DND-41 (cell line): Measurements from ENCODE around the gene TOX2.

Source experiments
- ATAC-seq: fragments of 200-7000 bp; cut with Tn5 transposase; 3 replicates; pipeline ENCODE4 v1.9.1; 2021; ENCODE audit warnings: low read depth; ENCODE audit not compliant: insufficient read depth
- DNase-seq: peaks from one replicate; pipeline ENCODE4 v3.0.0-alpha.2; 2020
- H2AFZ ChIP-seq: 2 replicates; pipeline ENCODE4 v1.6.0; 2012; ENCODE audit warnings: low read depth, low read length
- H3K27ac ChIP-seq: 2 replicates; pipeline ENCODE4 v1.5.1; 2012; ENCODE audit warnings: low read length, inconsistent platforms
- H3K27me3 ChIP-seq: fragments of 200-600 bp; sonication (generic); 2 replicates; pipeline ENCODE4 v1.6.0; 2012; ENCODE audit warnings: low read length, mild to moderate bottlenecking, inconsistent platforms; ENCODE audit not compliant: insufficient read depth, poor library complexity
- H3K36me3 ChIP-seq: 2 replicates; pipeline ENCODE4 v1.5.1; 2012; ENCODE audit warnings: low read length, inconsistent platforms; ENCODE audit not compliant: insufficient read depth
- H3K4me1 ChIP-seq: 2 replicates; pipeline ENCODE4 v1.5.1; 2012; ENCODE audit warnings: mild to moderate bottlenecking, low read length; ENCODE audit not compliant: insufficient read depth
- H3K4me2 ChIP-seq: 2 replicates; pipeline ENCODE4 v1.6.0; 2012; ENCODE audit warnings: mild to moderate bottlenecking, moderate library complexity, low read length, inconsistent platforms; ENCODE audit not compliant: insufficient read depth
- H3K4me3 ChIP-seq, 2 experiments: fragments of 200-600 bp in 1 of 2; shearing (Covaris generic) in 1 of 2; 2 replicates each; pipeline ENCODE4 v1.5.1; 2012 to 2016; ENCODE audit warnings: inconsistent platforms in 2 of 2, low read length in 2 of 2, mild to moderate bottlenecking in 2 of 2, low read depth in 1 of 2, moderate library complexity in 1 of 2
- H3K79me2 ChIP-seq: 2 replicates; pipeline ENCODE4 v1.6.0; 2012; ENCODE audit warnings: low read length, inconsistent platforms; ENCODE audit not compliant: insufficient read depth
- H3K9ac ChIP-seq: 2 replicates; pipeline ENCODE4 v1.6.0; 2012; ENCODE audit warnings: low read depth, mild to moderate bottlenecking, inconsistent platforms, low read length, moderate library complexity
- H3K9me3 ChIP-seq: 2 replicates; pipeline ENCODE4 v1.5.1; 2012; ENCODE audit warnings: low read length, moderate library complexity, mild to moderate bottlenecking, inconsistent platforms; ENCODE audit not compliant: insufficient read depth, severe bottlenecking
- H4K20me1 ChIP-seq: 2 replicates; pipeline ENCODE4 v1.6.0; 2012; ENCODE audit warnings: low read length; ENCODE audit not compliant: insufficient read depth
- CTCF ChIP-seq: IDR thresholded peaks from 2 replicates; pipeline ENCODE4 v1.5.1; 2012; ENCODE audit warnings: borderline replicate concordance, low read length, moderate library complexity, mild to moderate bottlenecking; ENCODE audit not compliant: poor library complexity, severe bottlenecking; ENCODE audit errors: extremely low read depth
- EZH2 ChIP-seq: IDR thresholded peaks from 3 replicates; pipeline ENCODE4 v1.6.1; 2012; ENCODE audit warnings: borderline replicate concordance, low read depth, mild to moderate bottlenecking, moderate library complexity, low read length, inconsistent platforms; ENCODE audit not compliant: severe bottlenecking

The TOX2 gene

GRCh38 chr20:43987018-43987417 is 72.4 kb downstream of the TOX2 start:
- ATAC-seq (no peak), DNase-seq (no peak)
- TF ChIP-seq CTCF (no peak), EZH2 (no peak)
- Histone ChIP-seq H3K36me3 (no peaks in the 10 kb centered on the region), H3K27me3 (no peaks in the 10 kb centered on the region), H3K9ac (no peak overlapping the region), H3K79me2 (no peaks in the 10 kb centered on the region), H4K20me1 (no peaks in the 10 kb centered on the region), H3K9me3 (peaks cover 3% of the 10 kb centered on the region), H3K4me3 (no peak overlapping the region), H2AFZ (no peak overlapping the region), H3K4me1 (no peaks in the 10 kb centered on the region), H3K27ac (no peak overlapping the region), H3K4me2 (no peak overlapping the region)

GRCh38 chr20:43987531-43987930 is 72.9 kb downstream of the TOX2 start:
- no peaks in the 10 kb centered on the region for H3K36me3 ChIP-seq

GRCh38 chr20:43988451-43988850 is 73.8 kb downstream of the TOX2 start:
- Histone ChIP-seq H3K4me1 (no peaks in the 10 kb centered on the region), H3K79me2 (no peaks in the 10 kb centered on the region), H3K9me3 (peaks cover 3% of the 10 kb centered on the region), H4K20me1 (no peaks in the 10 kb centered on the region), H2AFZ (no peak overlapping the region), H3K4me3 (no peak overlapping the region), H3K9ac (no peak overlapping the region), H3K36me3 (no peaks in the 10 kb centered on the region), H3K27ac (no peak overlapping the region), H3K27me3 (no peaks in the 10 kb centered on the region), H3K4me2 (no peak overlapping the region)
- TF ChIP-seq CTCF: no peak
- no peak for TF ChIP-seq EZH2
- DNase-seq (no peak), ATAC-seq (peak; percentile 47; the same call in 2 of the 3 replicates)

More at GRCh38 chr20:43987531-43987930, 72.9 kb downstream of the TOX2 start:
- Histone ChIP-seq H3K4me3 (no peak overlapping the region), H3K79me2 (no peaks in the 10 kb centered on the region), H3K9me3 (peaks cover 3% of the 10 kb centered on the region), H3K4me1 (no peaks in the 10 kb centered on the region), H3K9ac (no peak overlapping the region), H4K20me1 (no peaks in the 10 kb centered on the region), H3K4me2 (no peak overlapping the region), H2AFZ (no peak overlapping the region), H3K27me3 (no peaks in the 10 kb centered on the region), H3K27ac (no peak overlapping the region)
- ATAC-seq: no peak
- TF ChIP-seq EZH2 (no peak), CTCF (no peak)
- no peak for DNase-seq

- Histone ChIP-seq H3K4me3 (no peak overlapping the region), H3K9me3 (peaks cover 3% of the 10 kb centered on the region), H2AFZ (no peak overlapping the region), H3K27ac (no peak overlapping the region), H3K79me2 (no peaks in the 10 kb centered on the region), H4K20me1 (no peaks in the 10 kb centered on the region), H3K4me2 (no peak overlapping the region), H3K9ac (no peak overlapping the region), H3K4me1 (no peaks in the 10 kb centered on the region), H3K36me3 (no peaks in the 10 kb centered on the region), H3K27me3 (no peaks in the 10 kb centered on the region)
- DNase-seq: no peak
- TF ChIP-seq EZH2 (no peak), CTCF (no peak)
- ATAC-seq: no peak
These were observed 74.2 kb downstream of the TOX2 start for GRCh38 chr20:43988867-43989266.
